HG03442 (cell line): Measurements from ENCODE around the gene TEDC1.

Source experiments
- ATAC-seq: cut with Tn5 transposase; IDR thresholded peaks from one replicate; pipeline ENCODE4 v1.9.1; 2021; ENCODE audit warnings: mild to moderate bottlenecking, moderate library complexity; ENCODE audit not compliant: unreplicated experiment

Gene TEDC1, protein sequence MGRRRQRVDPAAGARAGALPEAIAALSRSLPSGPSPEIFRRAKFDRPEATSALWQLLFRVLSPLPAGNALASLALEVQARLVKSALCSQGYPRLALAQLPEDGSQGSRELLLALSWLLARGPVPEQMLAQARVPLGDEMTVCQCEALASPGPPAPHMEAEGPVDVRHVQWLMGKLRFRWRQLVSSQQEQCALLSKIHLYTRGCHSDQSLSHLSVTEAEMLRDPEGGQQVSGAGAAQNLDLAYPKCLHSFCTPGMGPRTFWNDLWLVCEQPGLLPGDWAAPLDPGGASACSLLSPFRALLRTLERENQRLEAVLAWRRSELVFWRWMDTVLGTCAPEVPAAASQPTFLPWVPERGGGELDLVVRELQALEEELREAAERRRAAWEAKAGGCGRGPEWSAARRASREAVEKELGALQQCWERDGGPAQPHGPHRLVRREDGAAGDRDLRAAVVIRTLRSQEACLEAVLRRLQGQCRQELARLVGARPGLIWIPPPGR

DNA sequence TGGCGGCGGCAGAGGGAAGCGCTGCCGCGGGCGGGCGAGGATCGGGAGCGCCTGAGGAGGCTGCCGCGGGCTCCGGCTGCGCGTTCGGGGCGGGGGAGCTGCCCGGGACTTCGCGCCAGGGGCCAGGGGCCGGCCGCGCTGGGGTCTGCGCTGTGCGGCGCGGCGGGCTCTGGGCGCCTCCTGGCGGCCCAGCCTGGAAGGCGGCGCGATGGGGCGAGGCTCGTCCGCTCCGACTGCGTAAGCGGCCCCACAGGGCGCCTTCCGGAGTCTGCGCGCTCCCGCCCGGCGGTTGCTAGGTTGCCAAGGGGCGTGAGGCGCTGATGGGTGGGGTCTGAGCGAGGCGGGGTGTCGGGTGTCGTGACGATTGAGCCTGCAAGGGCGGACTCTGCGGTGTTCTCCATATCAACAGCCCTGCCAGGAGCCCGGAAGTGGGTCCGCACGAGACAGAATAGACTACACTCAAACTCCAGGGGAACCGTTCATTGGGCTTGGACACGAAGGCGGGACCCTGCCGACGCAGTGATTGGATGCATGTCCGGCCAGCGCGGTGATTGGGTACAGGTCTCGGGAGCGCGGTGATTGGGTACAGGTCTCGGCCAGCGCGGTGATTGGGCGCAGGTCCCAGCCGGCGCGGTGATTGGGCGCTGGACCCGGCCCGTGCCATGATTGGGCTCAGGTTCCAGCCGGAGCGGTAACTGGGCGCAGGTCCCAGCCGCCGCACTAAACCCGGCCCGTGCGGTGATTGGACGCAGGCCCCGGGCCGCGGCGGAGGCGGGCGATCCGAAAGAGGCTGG is at the start of gene TEDC1:
Gene TEDC1, plus strand, starts transcription at position 675 of the 794 bp plus-strand sequence. CDS start 130 bp downstream, outside the sequence.
- peak; percentile 63 for ATAC-seq

GRCh38 chr14:105442125-105442524 is 48.9 kb upstream of the TEDC1 start:
- no peak for ATAC-seq

DNA sequence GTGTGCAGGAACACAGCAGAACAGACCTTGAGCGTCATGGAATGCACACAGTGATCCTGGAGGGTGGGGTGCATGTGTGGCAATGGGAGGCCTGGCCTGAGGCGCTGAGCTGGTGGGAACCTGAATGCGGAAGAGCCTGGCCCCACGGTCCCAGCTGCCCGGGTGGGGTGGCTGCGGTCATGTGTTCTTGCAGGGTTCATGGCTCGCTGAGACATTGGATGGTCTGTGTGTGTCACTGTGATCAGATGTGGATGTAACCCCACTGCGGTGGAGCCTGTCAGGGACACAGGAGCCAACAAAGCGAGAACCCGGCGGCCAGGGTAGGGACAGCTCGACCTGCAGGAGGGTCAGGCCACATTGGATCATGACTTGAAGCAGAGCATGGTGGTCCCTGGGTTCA is 48.2 kb upstream of the TEDC1 start:
- no peak for ATAC-seq

- ATAC-seq, result no peak
These were observed 46.2 kb upstream of the TEDC1 start for GRCh38 chr14:105444859-105445258.

GRCh38 chr14:105445290-105445689 is 45.8 kb upstream of the TEDC1 start:
- no peak for ATAC-seq

DNA sequence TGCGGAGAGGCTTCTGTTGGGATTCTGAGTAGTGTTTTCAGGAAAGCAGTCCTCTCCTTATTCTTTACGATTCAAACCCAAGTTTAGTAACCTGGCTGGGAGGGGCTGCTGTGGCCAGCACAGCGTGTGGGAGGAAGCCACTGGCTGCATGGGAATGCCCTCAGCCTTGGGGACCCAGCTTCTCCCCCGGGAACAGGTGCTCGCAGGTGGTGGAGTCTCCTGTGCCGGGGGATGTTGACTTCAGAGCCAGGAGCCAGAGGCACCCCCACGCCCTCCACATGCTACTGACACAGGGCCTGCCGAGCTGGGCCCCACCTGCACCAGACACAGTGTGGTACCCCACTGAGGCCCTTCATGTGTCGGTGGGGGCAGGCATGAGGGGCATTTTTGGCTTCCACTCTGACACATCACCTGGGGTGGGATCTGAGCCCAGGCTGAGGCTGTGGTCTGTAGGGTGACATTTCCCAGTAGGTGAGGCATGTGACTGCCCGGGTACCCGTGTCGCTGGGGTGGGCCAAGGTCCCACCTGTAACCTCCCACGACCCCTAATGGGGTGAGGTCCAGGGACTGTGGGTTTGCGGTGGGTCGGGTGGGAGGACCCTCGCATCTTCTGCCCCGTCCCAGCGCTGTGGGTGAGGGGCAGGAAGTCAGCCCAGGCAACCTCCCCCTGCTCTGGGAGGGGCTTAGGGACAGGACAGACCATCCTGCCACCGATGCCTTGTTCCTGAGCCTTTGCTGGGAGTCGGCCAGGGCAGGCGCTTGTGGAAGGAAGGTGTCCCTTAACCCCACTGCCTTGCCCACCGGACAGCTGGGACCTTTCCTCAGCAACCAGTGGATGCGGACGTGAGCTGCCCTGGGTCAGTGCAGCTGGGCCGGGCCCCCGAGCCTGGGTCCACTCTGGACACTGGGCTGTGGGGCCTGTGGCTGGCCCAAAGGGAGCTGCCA is 44.9 kb upstream of the TEDC1 start:
- no peak for ATAC-seq

GRCh38 chr14:105446971-105447370 is 44.1 kb upstream of the TEDC1 start:
- ATAC-seq, result no peak

GRCh38 chr14:105447651-105448640 is 43.1 kb upstream of the TEDC1 start:
- ATAC-seq, result no peak

- no peak for ATAC-seq
These were observed 42.3 kb upstream of the TEDC1 start for GRCh38 chr14:105448706-105449111.

DNA sequence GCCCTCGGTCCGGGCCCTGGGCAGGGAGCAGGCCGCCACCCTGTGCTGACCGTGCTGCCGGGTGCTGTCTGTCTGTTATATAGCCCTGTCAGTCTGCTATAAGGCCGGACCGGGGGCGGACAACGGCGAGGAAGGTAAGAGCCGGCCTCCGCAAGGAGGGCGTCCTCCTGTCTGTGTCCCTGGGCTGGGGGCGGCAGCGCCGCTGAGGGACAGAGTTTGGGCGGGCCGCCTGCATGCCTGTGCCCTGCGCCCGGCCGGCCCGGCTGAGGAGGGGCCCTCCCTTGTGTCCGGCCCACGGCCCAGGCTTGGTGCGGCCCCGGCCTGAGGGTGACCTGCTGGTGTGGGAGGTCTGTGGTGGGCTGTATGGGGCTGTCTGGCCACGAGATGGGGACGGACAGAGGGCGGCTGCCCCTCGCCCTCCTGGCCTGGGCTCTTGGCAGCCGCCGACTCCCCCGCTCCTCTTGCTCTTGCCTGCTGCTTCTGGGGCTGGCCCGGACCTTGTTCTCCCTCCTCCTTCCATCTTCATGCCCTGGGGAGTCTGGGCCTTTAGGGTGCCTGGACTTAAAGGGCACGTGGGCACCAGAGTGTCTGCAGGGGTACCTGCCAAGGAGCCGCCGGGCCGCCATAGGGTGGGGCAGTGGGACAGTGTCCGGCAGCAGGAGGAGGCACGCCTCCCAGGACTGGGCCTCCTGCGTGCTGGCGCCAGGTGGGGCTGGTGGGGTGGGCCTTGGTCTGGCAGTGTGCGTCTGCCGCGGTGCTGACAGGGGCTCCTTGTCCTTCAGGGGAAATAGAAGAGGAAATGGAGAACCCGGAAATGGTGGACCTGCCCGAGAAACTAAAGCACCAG is 41.5 kb upstream of the TEDC1 start:
- ATAC-seq, result no peak

DNA sequence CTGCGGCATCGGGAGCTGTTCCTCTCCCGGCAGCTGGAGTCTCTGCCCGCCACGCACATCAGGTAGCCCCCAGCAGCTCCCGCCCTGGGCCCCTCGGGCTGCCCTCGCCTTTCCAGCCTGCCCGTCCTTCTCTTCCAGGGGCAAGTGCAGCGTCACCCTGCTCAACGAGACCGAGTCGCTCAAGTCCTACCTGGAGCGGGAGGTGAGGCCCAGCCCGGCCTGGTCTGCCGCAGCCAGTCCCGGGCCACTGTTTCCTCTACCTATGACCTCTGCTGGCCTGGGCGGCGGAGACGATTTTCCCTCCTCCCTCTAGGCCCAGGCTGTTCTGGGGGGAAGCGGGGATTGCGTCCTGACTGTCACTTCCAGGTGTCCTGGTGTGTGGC is 40.9 kb upstream of the TEDC1 start:
- ATAC-seq, result no peak

- no peak for ATAC-seq
These were observed 40.0 kb upstream of the TEDC1 start for GRCh38 chr14:105450864-105451720.

DNA sequence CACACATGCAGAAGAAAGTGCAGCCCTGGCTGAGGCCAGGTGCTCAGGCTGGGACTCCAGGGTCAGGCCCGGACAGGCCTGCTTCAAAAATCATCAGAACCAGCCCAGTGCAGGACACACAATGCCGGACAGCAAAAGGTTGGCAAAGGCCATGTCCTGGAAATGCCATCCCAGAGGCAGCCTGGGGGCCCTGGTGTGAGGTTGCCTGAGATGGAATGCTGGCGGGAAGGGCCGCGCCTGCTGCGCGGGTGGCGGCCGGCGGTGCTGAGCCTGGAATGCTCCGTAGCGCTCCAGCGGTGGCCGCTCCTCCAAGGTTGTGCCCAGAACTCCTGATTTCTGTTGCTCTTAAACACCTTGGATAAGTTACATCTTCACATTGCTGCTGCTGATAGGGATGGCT is 38.1 kb upstream of the TEDC1 start:
- no peak for ATAC-seq

DNA sequence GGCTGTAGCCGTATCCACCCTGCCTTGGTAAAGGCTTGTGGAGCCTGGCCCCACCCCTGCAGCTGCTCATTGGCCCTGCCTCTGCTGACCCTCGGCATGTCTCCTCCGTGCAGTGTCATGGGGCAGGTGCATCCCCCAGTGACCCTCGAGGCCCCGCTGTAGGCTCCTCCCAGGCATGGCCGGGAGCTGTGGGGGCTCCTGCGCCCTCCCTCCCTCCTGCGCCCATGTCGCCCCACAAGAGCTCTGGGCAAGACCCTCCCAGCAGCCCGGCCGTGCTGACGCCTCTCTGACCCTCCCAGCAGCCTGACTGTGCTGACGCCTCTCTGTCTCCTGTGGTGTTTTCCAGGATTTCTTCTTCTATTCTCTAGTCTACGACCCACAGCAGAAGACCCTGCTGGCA is 37.2 kb upstream of the TEDC1 start:
- ATAC-seq, result no peak

GRCh38 chr14:105455086-105455640 is 35.9 kb upstream of the TEDC1 start:
- no peak for ATAC-seq

DNA sequence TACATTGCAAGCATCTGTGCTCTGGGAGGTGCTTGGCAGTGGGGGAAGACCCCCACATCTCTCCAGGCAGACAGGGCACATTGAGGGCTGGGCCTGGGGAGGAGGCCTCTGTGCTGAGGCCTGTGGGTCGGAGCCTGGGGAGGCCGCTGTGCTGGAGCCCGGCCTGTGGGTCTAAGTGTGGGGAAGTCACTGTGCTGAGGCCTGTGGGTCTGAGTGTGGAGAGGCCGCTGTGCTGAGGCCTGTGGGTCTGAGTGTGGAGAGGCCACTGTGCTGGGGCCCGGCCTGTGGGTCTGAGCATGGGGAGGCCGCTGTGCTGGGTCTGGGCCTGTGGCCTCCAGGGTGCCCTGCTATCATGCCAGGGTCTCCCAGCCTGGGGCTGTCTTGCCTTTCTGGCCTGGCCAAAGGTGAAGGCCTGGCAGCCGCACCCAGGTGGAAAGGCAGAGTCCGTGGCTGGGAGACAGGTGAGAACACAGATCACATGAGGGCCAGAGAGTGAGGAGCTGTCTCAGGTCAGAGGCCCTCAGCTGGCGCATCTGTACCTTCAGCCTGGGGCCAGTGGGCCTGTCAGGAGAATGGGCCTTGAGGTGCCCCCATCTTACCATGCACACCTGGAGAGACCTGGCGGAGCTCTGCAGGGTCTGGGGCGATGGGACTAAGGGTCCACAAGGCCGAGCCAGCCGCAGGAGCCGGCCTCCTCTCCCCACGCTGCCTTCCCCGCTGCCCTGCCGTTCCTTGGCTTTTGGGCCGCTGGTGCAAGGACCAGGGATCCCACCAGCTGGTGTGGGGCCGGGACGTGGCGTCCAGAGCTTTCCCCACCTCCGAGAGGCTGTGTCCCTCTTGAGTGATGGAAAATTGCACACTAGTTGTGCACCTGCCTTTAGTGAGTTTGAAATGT is 35.0 kb upstream of the TEDC1 start:
- ATAC-seq, result no peak
